Fibroblast of lung (primary cell): ENCODE measurements around the gene ATOX1. TPM values are rescaled to one million over a fixed set of nuclear protein-coding genes. Genes with fewer than 3 reads are reported as not detected.
A peak's percentile ranks its signal among the peaks of the same experiment; 100 is the strongest.

Source experiments
- DNase-seq, 2 donors: peaks; one replicate each; pipeline versions ENCODE4 v3.0.0 to v3.0.0-alpha.2; 2010; ENCODE audit warnings: low read depth in 2 of 2
- H2AFZ ChIP-seq: 2 replicates; pipeline ENCODE4 v1.5.1; 2012; ENCODE audit warnings: low read length, control low read depth, inconsistent platforms
- H3K27ac ChIP-seq: 2 replicates; pipeline ENCODE4 v1.5.1; 2011; ENCODE audit warnings: low read length, control low read depth; ENCODE audit not compliant: insufficient read depth
- H3K27me3 ChIP-seq: 2 replicates; pipeline ENCODE4 v1.5.1; 2011; ENCODE audit warnings: mild to moderate bottlenecking, low read length; ENCODE audit not compliant: control insufficient read depth, insufficient read depth
- H3K36me3 ChIP-seq: 2 replicates; pipeline ENCODE4 v1.5.1; 2011; ENCODE audit warnings: low read length; ENCODE audit not compliant: control insufficient read depth, insufficient read depth
- H3K4me1 ChIP-seq: 2 replicates; pipeline ENCODE4 v1.5.1; 2011; ENCODE audit warnings: low read length; ENCODE audit not compliant: control insufficient read depth, insufficient read depth; ENCODE audit errors: extremely low read depth
- H3K4me2 ChIP-seq: 2 replicates; pipeline ENCODE4 v1.5.1; 2011; ENCODE audit warnings: low read length, control low read depth; ENCODE audit not compliant: insufficient read depth; ENCODE audit errors: extremely low read depth
- H3K4me3 ChIP-seq, 4 experiments: fragments of 200-600 bp in 1 of 4; sonication (generic) in 1 of 4; replicated peaks in 1 of 4; 2 replicates each; pipeline ENCODE4 v1.5.1; 2011 to 2016; ENCODE audit warnings: low read length in 4 of 4, low read depth in 3 of 4, mild to moderate bottlenecking in 3 of 4, control low read depth in 2 of 4, inconsistent platforms in 1 of 4, mixed read lengths in 1 of 4; ENCODE audit not compliant: insufficient read depth in 1 of 4; ENCODE audit errors: control extremely low read depth in 1 of 4
- H3K79me2 ChIP-seq: 2 replicates; pipeline ENCODE4 v1.5.1; 2012; ENCODE audit warnings: mild to moderate bottlenecking, low read length, inconsistent platforms; ENCODE audit not compliant: control insufficient read depth, insufficient read depth
- H3K9ac ChIP-seq: 2 replicates; pipeline ENCODE4 v1.5.1; 2011; ENCODE audit warnings: mild to moderate bottlenecking, low read length, control low read depth; ENCODE audit not compliant: insufficient read depth
- H3K9me3 ChIP-seq: 2 replicates; pipeline ENCODE4 v1.5.1; 2012; ENCODE audit warnings: low read depth, low read length; ENCODE audit not compliant: control insufficient read depth, insufficient read depth
- H4K20me1 ChIP-seq: 2 replicates; pipeline ENCODE4 v1.5.1; 2011; ENCODE audit warnings: low read length; ENCODE audit not compliant: control insufficient read depth, insufficient read depth; ENCODE audit errors: extremely low read depth
- CTCF ChIP-seq, 2 donors: IDR thresholded peaks in 1 of 2; conservative IDR thresholded peaks in 1 of 2; 1 replicate in 1 of 2; 2 replicates in 1 of 2; pipeline ENCODE4 v1.5.1; 2011 to 2012; ENCODE audit warnings: low read length in 2 of 2, control low read depth in 1 of 2, inconsistent platforms in 1 of 2, low read depth in 1 of 2, mild to moderate bottlenecking in 1 of 2
- EZH2 ChIP-seq: IDR thresholded peaks from 2 replicates; pipeline ENCODE4 v1.5.1; 2012; ENCODE audit warnings: low read length, control low read depth, mild to moderate bottlenecking; ENCODE audit errors: missing control alignments
- polyA plus RNA-seq, 2 donors: library from polyadenylated mRNA; depleted of rRNA in 1 of 2; stranded (reverse) in 1 of 2; unstranded in 1 of 2; fragments of >200 nt; gene quantifications; 2 replicates each; pipeline ENCODE4 v1.2.1, GENCODE V29; 2011 to 2012; ENCODE audit warnings: missing spikeins in 1 of 2
- total RNA-seq: library from RNA; depleted of rRNA; stranded (reverse); fragments of >200 nt; gene quantifications from 2 replicates; pipeline ENCODE4 v1.2.1, GENCODE V29; 2014

Gene ATOX1
- total and polyA plus RNA-seq, 2 donors (not counting 1 experiment from before 2014, with no cell fraction given) = 59.9 to 245 TPM

DNA sequence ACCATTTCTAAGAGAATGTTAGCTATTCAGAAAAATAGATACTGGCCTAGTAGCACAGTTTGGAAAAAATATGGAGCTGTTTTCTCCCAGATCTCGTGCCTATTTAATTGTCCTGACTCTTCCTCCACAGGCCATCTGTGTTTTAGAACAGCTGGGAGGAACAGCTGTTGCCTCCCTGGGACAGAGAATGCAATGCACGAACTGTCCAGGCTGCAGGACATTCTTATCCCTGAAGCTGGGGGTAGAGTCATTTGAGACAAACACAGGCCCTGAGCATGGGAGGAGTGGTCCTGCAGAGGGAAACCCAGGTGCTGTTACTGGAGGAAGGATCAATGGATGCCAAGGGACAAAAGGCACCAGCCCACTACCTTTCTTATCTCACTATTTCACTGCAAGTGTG, 50.9 kb downstream of the ATOX1 start:
- H2AFZ ChIP-seq = no peak overlapping the region
- H3K4me1 ChIP-seq = no peaks in the 10 kb centered on the region
- H3K4me2 ChIP-seq = no peak overlapping the region
- no peak overlapping the region for H3K4me3 ChIP-seq
- H3K27me3 ChIP-seq = no peaks in the 10 kb centered on the region
- no peaks in the 10 kb centered on the region for H4K20me1 ChIP-seq
- no peaks in the 10 kb centered on the region for H3K36me3 ChIP-seq
- H3K9ac ChIP-seq = no peak overlapping the region
- DNase-seq = peak in 1 of 2 donors; percentile 19
- no peaks in the 10 kb centered on the region for H3K79me2 ChIP-seq
- no peak overlapping the region for H3K27ac ChIP-seq
- H3K9me3 ChIP-seq = no peaks in the 10 kb centered on the region
- no peak for TF ChIP-seq CTCF (conservative IDR thresholded peaks at IDR 0.05 in 1 of 2, IDR thresholded peaks at IDR 0.05 in 1 of 2; ENCODE audit: low read depth in 1 of 2, low read length in 2 of 2)
- no peak for TF ChIP-seq EZH2

- H3K4me3 ChIP-seq = no peak overlapping the region
- H3K4me2 ChIP-seq = no peak overlapping the region
- DNase-seq = peak in 1 of 2 donors; percentile 79
- H2AFZ ChIP-seq = no peak overlapping the region
- H3K79me2 ChIP-seq = no peaks in the 10 kb centered on the region
- H3K27ac ChIP-seq = no peak overlapping the region
- H4K20me1 ChIP-seq = no peaks in the 10 kb centered on the region
- H3K4me1 ChIP-seq = peaks cover 3% of the 10 kb centered on the region
- no peak for TF ChIP-seq CTCF (conservative IDR thresholded peaks at IDR 0.05 in 1 of 2, IDR thresholded peaks at IDR 0.05 in 1 of 2; ENCODE audit: low read depth in 1 of 2, low read length in 2 of 2)
- no peak for TF ChIP-seq EZH2
- no peaks in the 10 kb centered on the region for H3K36me3 ChIP-seq
- H3K9me3 ChIP-seq = no peaks in the 10 kb centered on the region
- H3K9ac ChIP-seq = no peak overlapping the region
- H3K27me3 ChIP-seq = no peaks in the 10 kb centered on the region
These were observed 51.5 kb downstream of the ATOX1 start for GRCh38 chr5:151706906-151707305.

DNA sequence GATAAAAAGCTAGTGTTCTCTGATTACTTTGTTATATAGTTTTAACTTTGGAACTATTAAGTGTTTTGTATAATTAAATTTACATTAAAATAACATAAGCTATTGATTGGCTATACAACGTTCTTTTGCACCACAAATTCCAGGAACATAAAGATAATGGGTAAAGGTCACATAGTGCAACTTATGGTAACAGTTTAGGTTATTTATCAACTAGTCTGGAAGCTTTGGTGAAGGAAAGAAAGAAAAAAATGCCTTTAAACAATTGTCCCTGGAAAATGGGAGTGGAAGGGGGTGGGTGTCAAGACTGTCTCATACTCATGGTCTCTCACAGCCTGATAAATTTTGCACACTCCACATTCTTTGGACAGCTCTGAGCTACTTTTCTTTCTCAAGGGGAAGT, 54.7 kb downstream of the ATOX1 start:
- no peak overlapping the region for H3K4me3 ChIP-seq

More for the DNA sequence above, 54.7 kb downstream of the ATOX1 start:
- H3K9ac ChIP-seq = no peak overlapping the region
- no peak overlapping the region for H2AFZ ChIP-seq
- peaks cover 14% of the 10 kb centered on the region for H3K4me1 ChIP-seq
- H3K36me3 ChIP-seq = no peaks in the 10 kb centered on the region
- no peaks in the 10 kb centered on the region for H4K20me1 ChIP-seq
- DNase-seq = no peak
- H3K9me3 ChIP-seq = no peaks in the 10 kb centered on the region
- no peak for TF ChIP-seq CTCF (conservative IDR thresholded peaks at IDR 0.05 in 1 of 2, IDR thresholded peaks at IDR 0.05 in 1 of 2; ENCODE audit: low read depth in 1 of 2, low read length in 2 of 2)
- no peak for TF ChIP-seq EZH2
- H3K27ac ChIP-seq = no peak overlapping the region
- H3K4me2 ChIP-seq = no peak overlapping the region
- no peaks in the 10 kb centered on the region for H3K27me3 ChIP-seq
- no peaks in the 10 kb centered on the region for H3K79me2 ChIP-seq
